H1 (cell line): ENCODE data around the gene SV2B. TPM values are rescaled to one million over a fixed set of nuclear protein-coding genes. Genes with fewer than 3 reads are reported as not detected.

ENCODE experiments used
- CHD2 ChIP-seq: IDR thresholded peaks from 2 replicates; pipeline ENCODE4 v1.6.1; 2012; ENCODE audit warnings: low read length, improper control_type of control experiment
- GABPA ChIP-seq: IDR thresholded peaks from 2 replicates; pipeline ENCODE4 v1.6.1; 2011; ENCODE audit warnings: mild to moderate bottlenecking, low read length, moderate library complexity, borderline replicate concordance; ENCODE audit not compliant: insufficient read depth
- polyA plus RNA-seq, 7 experiments: library from polyadenylated mRNA; depleted of rRNA in 3 of 7; stranded (reverse) in 5 of 7; unstranded in 2 of 7; fragments of >200 nt in 5 of 7; fragments of 200-250 nt in 2 of 7; gene quantifications; 1 replicate in 5 of 7; 2 replicates in 1 of 7; 4 replicates in 1 of 7; pipeline versions ENCODE4 v1.2.1 to v1.2.3, GENCODE V29; 2011 to 2013; ENCODE audit warnings: missing spikeins in 2 of 7, mixed read lengths in 2 of 7
- total RNA-seq: library from RNA; stranded (reverse); fragmentation: NEBNext Ultra II Directional; extraction: Animal tissue kit (Norgen Biotek cat#: 25700); gene quantifications from 2 replicates; pipeline ENCODE4 v1.2.1, GENCODE V29; 2021

SV2B gene
- total and polyA plus RNA-seq, 2 of the 8 experiments (the other 6 are each of a cell fraction or from before 2014, with no cell fraction given) = 0.09 to 0.20 TPM

DNA sequence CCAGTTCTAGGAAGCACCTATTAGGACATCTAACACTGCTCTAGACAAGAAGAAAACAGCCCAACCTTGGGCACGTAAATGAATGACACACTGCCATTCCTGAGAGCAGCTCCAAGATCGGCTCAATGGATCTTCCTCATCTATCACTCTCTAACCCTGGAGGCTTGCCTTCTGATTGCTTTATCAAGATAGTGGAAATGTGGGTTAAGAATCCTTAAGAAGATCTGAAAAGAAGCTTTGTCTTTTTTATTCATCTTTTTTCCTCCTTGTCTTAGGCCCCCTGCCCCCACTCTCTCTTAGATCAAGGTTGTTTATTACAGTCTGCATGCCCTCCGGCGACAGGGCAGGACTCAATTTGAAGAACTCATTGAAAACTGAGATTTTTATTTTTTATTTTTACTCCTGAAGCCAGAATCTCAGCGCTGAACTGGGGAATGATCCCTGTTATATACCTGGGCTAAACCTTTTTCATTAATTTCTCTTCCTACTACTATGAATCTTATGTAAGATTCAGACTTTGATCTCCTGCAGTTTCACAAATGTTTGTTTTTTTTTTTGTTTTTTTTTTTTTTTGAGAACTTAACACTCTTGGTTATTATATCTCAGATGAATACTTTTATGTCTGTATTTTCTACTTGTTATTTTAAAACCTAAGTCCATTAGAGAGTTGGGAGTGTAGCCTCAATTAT, 219.5 kb downstream of the SV2B start (continued):
- TF ChIP-seq CHD2 (no peak), GABPA (no peak)
